ENCODE data around the gene CDH23.

The CDH23 gene

GRCh38 chr10:71769279-71769823 lies 372.6 kb downstream of the CDH23 start:
- Histone ChIP-seq H2AFZ (ENCODE audit: insufficient read depth, low read length, poor library complexity) (no peak overlapping the region), H4K91ac (ENCODE audit: low read depth, low read length) (no peak overlapping the region), H3K9me3 (ENCODE audit: insufficient read depth, low read depth, low read length) (no peaks in the 10 kb centered on the region), H2BK120ac (ENCODE audit: insufficient read depth, low read length, poor library complexity) (no peak overlapping the region), H2AK5ac (ENCODE audit: low read length) (no peak overlapping the region), H3K9ac (ENCODE audit: low read length) (no peak overlapping the region), H3K4ac (ENCODE audit: low read depth, low read length) (no peak overlapping the region), H3K36me3 (ENCODE audit: control insufficient read depth in 1 of 2, insufficient read depth in 2 of 2, low read length in 2 of 2) (no peaks in the 10 kb centered on the region), H3K14ac (ENCODE audit: low read length) (no peak overlapping the region), H3K27ac (ENCODE audit: low read depth, low read length) (no peak overlapping the region), H3K18ac (ENCODE audit: low read length) (no peak overlapping the region), H2BK5ac (ENCODE audit: low read depth, low read length, poor library complexity) (no peak overlapping the region), H3K23ac (ENCODE audit: low read length) (no peak overlapping the region), H3K79me1 (ENCODE audit: low read length) (peaks cover 25% of the 10 kb centered on the region), H2BK12ac (ENCODE audit: low read length) (no peak overlapping the region), H4K8ac (ENCODE audit: low read depth, low read length) (no peak overlapping the region), H3K4me2 (ENCODE audit: low read length) (no peak overlapping the region), H3K4me1 (ENCODE audit: control insufficient read depth in 1 of 2, insufficient read depth in 2 of 2, low read length in 2 of 2) (peaks cover 30 to 40% of the 10 kb centered on the region in 2 experiments), H3K4me3 (ENCODE audit: low read depth, low read length) (no peak overlapping the region), H3K27me3 (ENCODE audit: insufficient read depth, low read length) (peaks cover 3% of the 10 kb centered on the region), H3K79me2 (ENCODE audit: control insufficient read depth, insufficient read depth, low read length, poor library complexity) (peaks cover 3% of the 10 kb centered on the region), H4K12ac (ENCODE audit: low read depth, low read length) (no peak overlapping the region)
- WGBS (ENCODE audit: extremely low coverage, insufficient coverage, insufficient read length), result no CpG with 5 or more reads among the region's 5 CpGs
- peak in 1 of 2 donors; percentile 48 for DNase-seq

GRCh38 chr10:71770255-71770654 lies 373.5 kb downstream of the CDH23 start:
- no peak overlapping the region for H2AFZ ChIP-seq (ENCODE audit: insufficient read depth, low read length, poor library complexity)
- H3K18ac ChIP-seq (ENCODE audit: low read length), result no peak overlapping the region

DNA sequence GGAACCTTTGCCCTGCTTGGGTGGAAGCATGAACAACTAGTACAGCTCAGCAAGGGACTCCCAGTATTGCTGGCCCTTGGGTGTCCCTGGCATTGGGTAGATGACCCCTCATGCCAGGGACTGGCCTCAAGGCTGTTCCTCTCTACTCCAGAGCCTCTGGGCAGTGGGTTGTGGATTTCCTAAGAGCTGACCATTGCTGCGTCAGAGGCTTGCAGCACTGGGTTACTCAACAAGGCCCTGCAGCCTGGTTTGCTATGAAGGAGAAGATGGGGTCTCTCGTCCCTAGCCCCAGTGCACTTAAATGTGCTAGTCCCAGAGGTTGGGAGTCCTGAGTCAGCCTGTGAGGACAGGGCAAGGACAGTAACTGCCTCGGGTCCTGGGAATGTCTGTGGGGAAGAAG lies 374.1 kb downstream of the CDH23 start:
- Histone ChIP-seq H3K18ac (ENCODE audit: low read length) (no peak overlapping the region), H2BK12ac (ENCODE audit: low read length) (no peak overlapping the region), H2BK120ac (ENCODE audit: insufficient read depth, low read length, poor library complexity) (no peak overlapping the region), H3K79me2 (ENCODE audit: control insufficient read depth, insufficient read depth, low read length, poor library complexity) (peaks cover 3% of the 10 kb centered on the region), H3K79me1 (ENCODE audit: low read length) (peaks cover 23% of the 10 kb centered on the region), H2AFZ (ENCODE audit: insufficient read depth, low read length, poor library complexity) (no peak overlapping the region), H3K4ac (ENCODE audit: low read depth, low read length) (no peak overlapping the region), H2AK5ac (ENCODE audit: low read length) (peak overlapping the region; percentile 26), H3K9ac (ENCODE audit: low read length) (no peak overlapping the region), H3K4me1 (ENCODE audit: control insufficient read depth in 1 of 2, insufficient read depth in 2 of 2, low read length in 2 of 2) (peaks cover 24 to 29% of the 10 kb centered on the region in 2 experiments), H3K4me3 (ENCODE audit: low read depth, low read length) (no peak overlapping the region), H4K12ac (ENCODE audit: low read depth, low read length) (no peak overlapping the region), H3K27me3 (ENCODE audit: insufficient read depth, low read length) (peaks cover 3% of the 10 kb centered on the region), H3K4me2 (ENCODE audit: low read length) (no peak overlapping the region), H4K91ac (ENCODE audit: low read depth, low read length) (no peak overlapping the region), H3K14ac (ENCODE audit: low read length) (no peak overlapping the region), H3K9me3 (ENCODE audit: insufficient read depth, low read depth, low read length) (no peaks in the 10 kb centered on the region), H2BK5ac (ENCODE audit: low read depth, low read length, poor library complexity) (no peak overlapping the region), H3K23ac (ENCODE audit: low read length) (no peak overlapping the region), H3K36me3 (ENCODE audit: control insufficient read depth in 1 of 2, insufficient read depth in 2 of 2, low read length in 2 of 2) (no peaks in the 10 kb centered on the region), H4K8ac (ENCODE audit: low read depth, low read length) (no peak overlapping the region), H3K27ac (ENCODE audit: low read depth, low read length) (no peak overlapping the region)
- no CpG with 5 or more reads among the region's 3 CpGs for WGBS (ENCODE audit: extremely low coverage, insufficient coverage, insufficient read length)
- peak; percentile 87 to 89 for DNase-seq

More at GRCh38 chr10:71770255-71770654, 373.5 kb downstream of the CDH23 start:
- Histone ChIP-seq H3K4me2 (ENCODE audit: low read length) (no peak overlapping the region), H4K12ac (ENCODE audit: low read depth, low read length) (no peak overlapping the region), H3K9me3 (ENCODE audit: insufficient read depth, low read depth, low read length) (no peaks in the 10 kb centered on the region), H3K4me1 (ENCODE audit: control insufficient read depth in 1 of 2, insufficient read depth in 2 of 2, low read length in 2 of 2) (peaks cover 27 to 34% of the 10 kb centered on the region in 2 experiments), H2AK5ac (ENCODE audit: low read length) (no peak overlapping the region), H3K4ac (ENCODE audit: low read depth, low read length) (no peak overlapping the region), H3K4me3 (ENCODE audit: low read depth, low read length) (no peak overlapping the region), H3K9ac (ENCODE audit: low read length) (no peak overlapping the region), H2BK12ac (ENCODE audit: low read length) (no peak overlapping the region), H3K79me1 (ENCODE audit: low read length) (peaks cover 25% of the 10 kb centered on the region), H3K27ac (ENCODE audit: low read depth, low read length) (no peak overlapping the region), H4K91ac (ENCODE audit: low read depth, low read length) (no peak overlapping the region), H2BK120ac (ENCODE audit: insufficient read depth, low read length, poor library complexity) (no peak overlapping the region), H3K36me3 (ENCODE audit: control insufficient read depth in 1 of 2, insufficient read depth in 2 of 2, low read length in 2 of 2) (no peaks in the 10 kb centered on the region), H3K23ac (ENCODE audit: low read length) (no peak overlapping the region), H3K27me3 (ENCODE audit: insufficient read depth, low read length) (peaks cover 3% of the 10 kb centered on the region), H3K79me2 (ENCODE audit: control insufficient read depth, insufficient read depth, low read length, poor library complexity) (peaks cover 3% of the 10 kb centered on the region), H3K14ac (ENCODE audit: low read length) (no peak overlapping the region), H4K8ac (ENCODE audit: low read depth, low read length) (no peak overlapping the region), H2BK5ac (ENCODE audit: low read depth, low read length, poor library complexity) (no peak overlapping the region)
- DNase-seq, result peak; percentile 73
- no CpG with 5 or more reads among the region's 3 CpGs for WGBS (ENCODE audit: extremely low coverage, insufficient coverage, insufficient read length)

DNA sequence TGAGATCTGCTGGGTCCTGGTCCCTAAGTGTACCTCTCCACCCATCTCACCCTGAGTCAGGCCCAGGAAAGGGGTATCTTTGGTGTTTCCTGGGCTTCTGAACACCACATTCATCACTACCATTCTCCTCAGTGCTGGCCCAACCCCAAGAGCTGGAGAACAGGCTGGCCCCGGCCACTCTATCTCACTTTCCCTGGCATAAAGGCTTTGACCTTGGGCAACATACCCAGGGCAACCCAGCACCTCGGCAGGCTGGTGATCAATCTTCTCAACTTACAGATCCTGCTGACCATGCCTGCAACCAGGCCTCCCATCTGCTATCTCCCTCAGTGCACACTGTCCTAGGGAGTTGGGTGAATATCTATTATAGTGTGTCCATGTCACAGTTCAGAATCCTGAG lies 374.5 kb downstream of the CDH23 start:
- Histone ChIP-seq H3K4me2 (ENCODE audit: low read length) (no peak overlapping the region), H3K9me3 (ENCODE audit: insufficient read depth, low read depth, low read length) (no peaks in the 10 kb centered on the region), H2AK5ac (ENCODE audit: low read length) (no peak overlapping the region), H2AFZ (ENCODE audit: insufficient read depth, low read length, poor library complexity) (no peak overlapping the region), H3K9ac (ENCODE audit: low read length) (no peak overlapping the region), H3K4me1 (ENCODE audit: control insufficient read depth in 1 of 2, insufficient read depth in 2 of 2, low read length in 2 of 2) (peaks cover 20 to 26% of the 10 kb centered on the region in 2 experiments), H3K18ac (ENCODE audit: low read length) (no peak overlapping the region), H3K4me3 (ENCODE audit: low read depth, low read length) (no peak overlapping the region), H3K23ac (ENCODE audit: low read length) (no peak overlapping the region), H4K8ac (ENCODE audit: low read depth, low read length) (no peak overlapping the region), H2BK5ac (ENCODE audit: low read depth, low read length, poor library complexity) (no peak overlapping the region), H3K79me1 (ENCODE audit: low read length) (peaks cover 19% of the 10 kb centered on the region), H3K79me2 (ENCODE audit: control insufficient read depth, insufficient read depth, low read length, poor library complexity) (peaks cover 2% of the 10 kb centered on the region), H4K12ac (ENCODE audit: low read depth, low read length) (no peak overlapping the region), H3K14ac (ENCODE audit: low read length) (no peak overlapping the region), H2BK120ac (ENCODE audit: insufficient read depth, low read length, poor library complexity) (peak overlapping the region; percentile 5), H3K36me3 (ENCODE audit: control insufficient read depth in 1 of 2, insufficient read depth in 2 of 2, low read length in 2 of 2) (no peaks in the 10 kb centered on the region), H4K91ac (ENCODE audit: low read depth, low read length) (no peak overlapping the region), H3K4ac (ENCODE audit: low read depth, low read length) (no peak overlapping the region), H2BK12ac (ENCODE audit: low read length) (no peak overlapping the region), H3K27me3 (ENCODE audit: insufficient read depth, low read length) (peaks cover 3% of the 10 kb centered on the region), H3K27ac (ENCODE audit: low read depth, low read length) (no peak overlapping the region)
- WGBS (ENCODE audit: extremely low coverage, insufficient coverage, insufficient read length), result no CpG with 5 or more reads among the region's 2 CpGs
- no peak for DNase-seq
